GM12873 (cell line): ENCODE results near the gene TIE1.

Experiments
- TF ChIP-seq, protein P1 (sequence below): IDR thresholded peaks from 2 replicates; pipeline ENCODE4 v1.5.1; 2012; ENCODE audit warnings: low read depth, mild to moderate bottlenecking, moderate library complexity, low read length, control low read depth; ENCODE audit not compliant: insufficient read depth; ENCODE audit errors: missing control alignments

Gene TIE1

DNA sequence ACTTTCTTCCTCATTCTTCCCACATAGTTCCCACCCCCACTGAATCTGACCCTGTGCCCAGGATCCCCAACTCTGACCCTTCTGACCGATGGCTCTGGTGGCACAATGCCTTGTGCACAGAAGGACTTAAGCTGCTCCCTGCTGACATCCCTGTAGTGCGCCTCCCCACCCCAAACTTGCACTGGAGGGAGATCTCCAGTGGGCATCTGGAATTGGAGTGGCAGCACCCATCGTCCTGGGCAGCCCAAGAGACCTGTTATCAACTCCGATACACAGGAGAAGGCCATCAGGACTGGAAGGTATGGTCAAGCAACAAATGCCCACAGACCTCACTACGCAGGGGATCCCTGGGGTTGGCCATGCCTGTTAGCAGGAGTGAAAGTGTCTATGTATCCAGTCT lies 45.9 kb downstream of the TIE1 start:
- TF ChIP-seq, protein P1, sequence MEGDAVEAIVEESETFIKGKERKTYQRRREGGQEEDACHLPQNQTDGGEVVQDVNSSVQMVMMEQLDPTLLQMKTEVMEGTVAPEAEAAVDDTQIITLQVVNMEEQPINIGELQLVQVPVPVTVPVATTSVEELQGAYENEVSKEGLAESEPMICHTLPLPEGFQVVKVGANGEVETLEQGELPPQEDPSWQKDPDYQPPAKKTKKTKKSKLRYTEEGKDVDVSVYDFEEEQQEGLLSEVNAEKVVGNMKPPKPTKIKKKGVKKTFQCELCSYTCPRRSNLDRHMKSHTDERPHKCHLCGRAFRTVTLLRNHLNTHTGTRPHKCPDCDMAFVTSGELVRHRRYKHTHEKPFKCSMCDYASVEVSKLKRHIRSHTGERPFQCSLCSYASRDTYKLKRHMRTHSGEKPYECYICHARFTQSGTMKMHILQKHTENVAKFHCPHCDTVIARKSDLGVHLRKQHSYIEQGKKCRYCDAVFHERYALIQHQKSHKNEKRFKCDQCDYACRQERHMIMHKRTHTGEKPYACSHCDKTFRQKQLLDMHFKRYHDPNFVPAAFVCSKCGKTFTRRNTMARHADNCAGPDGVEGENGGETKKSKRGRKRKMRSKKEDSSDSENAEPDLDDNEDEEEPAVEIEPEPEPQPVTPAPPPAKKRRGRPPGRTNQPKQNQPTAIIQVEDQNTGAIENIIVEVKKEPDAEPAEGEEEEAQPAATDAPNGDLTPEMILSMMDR, result no peak

DNA sequence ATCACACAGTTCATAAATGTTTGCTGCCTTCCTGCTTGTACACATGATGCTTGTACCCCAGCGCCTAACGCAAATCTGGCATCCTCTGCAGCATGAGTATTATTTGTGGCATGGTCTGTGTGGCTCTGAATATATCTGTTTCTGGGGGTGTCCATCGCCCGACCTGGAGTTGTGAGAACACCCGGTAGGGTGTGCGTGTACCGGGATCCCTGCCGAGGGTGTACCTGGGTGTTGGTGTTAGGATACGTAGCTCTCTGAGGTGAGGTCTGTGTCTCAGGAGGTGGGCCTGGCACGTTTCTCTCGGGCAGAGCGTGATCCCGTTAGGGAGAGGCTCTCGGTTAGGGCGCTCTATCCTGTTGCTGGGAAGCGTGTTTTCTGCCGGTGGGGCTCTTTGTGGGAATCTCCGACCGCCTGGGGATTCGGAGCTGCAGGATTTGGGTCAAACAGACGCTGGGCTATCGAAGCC lies 47.6 kb downstream of the TIE1 start:
- TF ChIP-seq, protein P1, result no peak

DNA sequence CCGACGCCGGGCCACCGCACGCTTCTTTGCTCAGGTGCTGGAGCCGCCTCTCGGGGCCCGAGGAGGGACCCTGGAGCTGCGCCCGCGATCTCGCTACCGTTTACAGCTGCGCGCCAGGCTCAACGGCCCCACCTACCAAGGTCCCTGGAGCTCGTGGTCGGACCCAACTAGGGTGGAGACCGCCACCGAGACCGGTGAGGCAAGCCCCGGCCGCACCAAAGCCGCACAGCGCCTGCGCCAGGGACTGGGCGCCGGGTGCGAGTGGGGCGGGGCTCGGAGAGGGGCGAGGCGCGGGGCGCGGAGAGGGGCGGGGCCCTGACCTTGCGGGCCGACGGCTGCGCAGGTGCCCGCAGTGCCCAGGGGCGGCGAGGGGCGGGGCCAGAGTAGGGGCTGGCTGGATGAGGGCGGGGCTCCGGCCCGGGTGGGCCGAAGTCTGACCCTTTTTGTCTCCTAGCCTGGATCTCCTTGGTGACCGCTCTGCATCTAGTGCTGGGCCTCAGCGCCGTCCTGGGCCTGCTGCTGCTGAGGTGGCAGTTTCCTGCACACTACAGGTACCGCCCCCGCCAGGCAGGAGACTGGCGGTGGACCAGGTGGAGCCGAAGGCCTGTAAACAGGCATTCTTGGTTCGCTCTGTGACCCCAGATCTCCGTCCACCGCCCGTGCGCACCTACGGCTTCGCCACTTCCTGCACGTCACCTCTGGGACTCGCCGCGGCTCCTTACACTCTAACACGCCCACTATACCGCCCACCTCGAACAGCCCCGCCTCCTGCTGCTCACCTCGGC lies 48.2 kb downstream of the TIE1 start:
- TF ChIP-seq, protein P1, result no peak

DNA sequence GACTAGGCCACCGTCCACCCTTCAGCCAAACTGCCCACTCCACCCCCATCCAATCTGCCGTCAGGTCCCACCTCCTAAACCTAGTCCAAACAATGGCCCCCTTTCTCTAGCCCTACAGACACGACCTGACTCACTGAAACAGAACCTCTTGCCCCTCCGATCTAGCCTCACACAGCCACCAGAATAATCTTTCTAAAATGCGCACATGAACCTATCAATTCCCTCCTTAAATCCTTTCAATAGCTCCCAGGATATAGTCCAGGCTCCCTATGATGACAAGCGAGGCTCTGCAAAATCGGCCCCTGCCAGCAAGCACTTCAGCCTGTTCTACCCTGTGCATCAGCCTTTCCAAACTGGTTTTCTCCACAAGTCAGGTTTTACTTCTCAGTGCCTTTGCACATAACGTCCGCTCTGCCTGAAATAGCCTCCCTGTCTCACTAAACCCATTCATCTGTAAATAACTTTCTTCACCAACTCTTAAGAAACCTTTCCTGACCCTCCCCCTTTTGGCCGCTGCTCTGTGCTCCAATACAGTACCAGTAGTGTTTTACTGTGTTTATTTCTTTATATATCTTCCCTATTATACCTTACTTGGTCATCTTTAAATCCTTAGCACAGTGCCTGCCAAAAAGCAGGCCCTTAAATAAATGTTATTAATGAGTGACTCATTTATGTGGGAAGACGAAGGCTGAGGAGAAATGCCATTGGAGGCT lies 49.0 kb downstream of the TIE1 start:
- TF ChIP-seq, protein P1, result no peak

DNA sequence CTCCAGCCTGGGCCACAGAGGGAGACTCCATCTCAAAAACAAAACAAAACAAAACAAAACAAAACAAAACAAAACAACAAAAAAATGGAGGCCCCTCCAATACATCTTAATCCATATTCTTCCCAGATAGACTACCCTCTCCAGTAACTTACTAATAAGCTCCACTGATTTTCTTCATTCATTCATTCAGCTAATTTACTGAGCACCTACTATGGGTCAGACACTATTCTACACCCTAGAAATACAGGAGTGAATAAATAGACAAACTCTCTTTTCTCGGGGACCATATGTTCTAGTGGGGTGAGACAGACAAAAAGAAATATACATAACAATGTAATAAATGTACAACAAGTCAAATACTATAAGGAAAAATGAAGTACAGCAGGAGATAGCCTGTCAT lies 50.2 kb downstream of the TIE1 start:
- TF ChIP-seq, protein P1, result no peak

DNA sequence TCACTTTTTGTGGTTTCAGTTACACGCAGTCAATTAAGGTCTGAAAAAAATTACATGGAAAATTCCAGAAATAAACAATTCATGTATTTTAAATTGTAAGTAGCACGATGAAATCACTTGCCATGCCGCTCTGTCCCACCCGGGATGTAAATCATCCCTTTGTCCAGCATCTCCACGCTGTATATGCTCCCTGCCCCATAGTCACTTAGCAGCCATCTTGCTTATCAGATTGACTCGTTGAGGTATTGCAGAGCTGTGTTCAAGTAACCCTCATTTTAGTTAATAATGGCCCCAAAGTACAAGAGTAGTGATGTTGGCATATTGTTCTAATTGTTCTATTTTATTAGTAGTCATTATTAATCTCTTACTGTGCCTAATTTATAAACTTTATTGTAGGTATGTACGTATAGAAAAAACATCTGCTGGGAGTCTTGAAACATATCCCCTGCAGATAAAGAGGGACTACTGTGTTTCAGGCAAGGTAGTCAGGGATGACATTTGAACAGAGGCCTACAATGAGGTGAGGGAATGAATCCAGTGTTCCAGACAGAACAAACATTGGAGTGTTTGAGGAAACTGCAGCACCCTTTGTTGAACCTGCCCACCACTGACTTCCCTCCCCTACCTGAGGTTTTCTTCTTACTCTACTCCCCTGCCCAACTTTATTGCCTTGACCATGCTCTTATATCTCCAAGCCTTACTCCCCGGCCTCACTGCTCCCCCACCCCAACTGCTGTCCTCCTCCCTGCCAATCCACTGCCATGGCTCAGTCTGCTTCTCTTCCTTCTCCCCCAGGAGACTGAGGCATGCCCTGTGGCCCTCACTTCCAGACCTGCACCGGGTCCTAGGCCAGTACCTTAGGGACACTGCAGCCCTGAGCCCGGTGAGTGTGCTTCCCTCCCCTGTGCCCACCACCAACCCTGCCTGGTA lies 50.9 kb downstream of the TIE1 start:
- TF ChIP-seq, protein P1, result no peak
